ENCODE data around the gene MED27.

DNA sequence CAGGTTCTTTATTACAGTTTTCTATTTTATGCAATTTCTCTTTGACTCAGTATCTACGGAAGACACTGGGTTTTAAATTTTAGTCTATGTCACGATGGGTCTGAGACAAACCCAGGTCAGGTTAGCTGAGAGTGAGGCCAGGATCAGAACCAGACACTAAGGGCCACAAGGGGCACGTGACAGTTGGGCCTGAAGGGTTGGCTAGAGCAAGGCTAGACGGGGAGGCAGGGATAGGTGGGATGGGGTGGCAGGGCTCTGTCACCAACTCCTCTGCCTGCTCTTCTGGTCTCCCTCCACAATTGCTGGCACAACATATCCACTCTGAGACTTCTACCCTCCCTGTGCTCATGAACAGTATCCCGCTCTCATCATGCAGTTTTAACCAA is 76.4 kb downstream of the MED27 start:
- no peak for TF ChIP-seq TCF7L2 (IDR thresholded peaks at IDR 0.05; ENCODE audit: low read depth, low read length)
- no peak for TF ChIP-seq CTCF (IDR thresholded peaks at IDR 0.05)
- TF ChIP-seq SIN3A (IDR thresholded peaks at IDR 0.05; ENCODE audit: borderline replicate concordance, insufficient read depth, low read depth, low read length): no peak

Measured in Panc1 (cell line).